ENCODE measurements around the gene PPP4R1.

Gene PPP4R1

DNA sequence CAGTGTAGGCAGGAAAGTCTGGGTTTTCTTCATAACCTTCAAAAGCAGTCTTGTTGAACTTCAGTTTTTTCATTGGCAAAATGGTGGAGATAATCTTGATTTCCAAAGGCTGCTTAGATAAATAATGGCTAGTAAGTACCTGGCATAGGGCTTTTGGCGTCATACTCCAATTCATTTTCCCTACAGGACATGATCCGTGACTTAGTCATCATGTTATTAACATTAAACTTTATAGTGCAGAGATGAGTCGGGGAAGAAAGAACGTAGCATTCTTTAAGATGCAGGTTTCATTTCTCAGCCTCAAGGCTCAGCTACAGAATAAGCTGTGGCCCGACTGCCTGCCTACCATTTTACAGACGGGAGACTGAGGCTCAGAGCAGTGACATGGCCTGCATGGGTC, 75.1 kb downstream of the PPP4R1 start:
- H3K9me3 ChIP-seq (replicated peaks in 1 of 11), result no peaks in the 10 kb centered on the region
- TF ChIP-seq Cebpa-rat (IDR thresholded peaks at IDR 0.05), result no peak
- no peak overlapping the region for H3K4me2 ChIP-seq
- H3K27ac ChIP-seq, result no peak overlapping the region
- no peaks in the 10 kb centered on the region for H3K27me3 ChIP-seq
- H3K4me3 ChIP-seq, result no peak overlapping the region
- H3K36me3 ChIP-seq, result peaks cover 43 to 59% (median 55%) of the 10 kb centered on the region in 11 experiments
- peaks cover 0 to 9% (median 0%) of the 10 kb centered on the region in 10 experiments; a peak in 4 of 20 replicates for H3K4me1 ChIP-seq
- no peak overlapping the region for H3K9ac ChIP-seq
- H4K20me1 ChIP-seq, result peaks cover 0 to 10% (median 0%) of the 10 kb centered on the region in 11 experiments; a peak in 5 of 22 replicates

- Histone ChIP-seq H3K27ac (no peak overlapping the region), H3K27me3 (no peaks in the 10 kb centered on the region), H3K9me3 (replicated peaks in 1 of 11) (no peaks in the 10 kb centered on the region), H3K9ac (no peak overlapping the region), H3K36me3 (peaks cover 59 to 75% (median 71%) of the 10 kb centered on the region in 11 experiments), H3K4me1 (no peaks in the 10 kb centered on the region), H3K4me3 (no peak overlapping the region), H4K20me1 (peaks cover 0 to 4% (median 0%) of the 10 kb centered on the region in 11 experiments; a peak in 2 of 22 replicates), H3K4me2 (no peak overlapping the region)
- TF ChIP-seq Cebpa-rat (IDR thresholded peaks at IDR 0.05), result no peak
Measured at GRCh38 chr18:9537677-9538076, 76.7 kb downstream of the PPP4R1 start.

GRCh38 chr18:9536354-9537152, 77.8 kb downstream of the PPP4R1 start:
- peaks cover 0 to 4% (median 0%) of the 10 kb centered on the region in 11 experiments; a peak in 2 of 22 replicates for H4K20me1 ChIP-seq
- H3K4me1 ChIP-seq, result no peaks in the 10 kb centered on the region
- H3K27ac ChIP-seq, result no peak overlapping the region
- no peak overlapping the region for H3K4me2 ChIP-seq
- no peak overlapping the region for H3K4me3 ChIP-seq
- no peaks in the 10 kb centered on the region for H3K27me3 ChIP-seq
- no peak overlapping the region for H3K9ac ChIP-seq
- H3K9me3 ChIP-seq (replicated peaks in 1 of 11), result no peaks in the 10 kb centered on the region
- no peak for TF ChIP-seq Cebpa-rat (IDR thresholded peaks at IDR 0.05)
- H3K36me3 ChIP-seq, result peaks cover 70 to 86% (median 82%) of the 10 kb centered on the region in 11 experiments

GRCh38 chr18:9535430-9535991, 78.8 kb downstream of the PPP4R1 start:
- Histone ChIP-seq H3K36me3 (peaks cover 80 to 95% (median 89%) of the 10 kb centered on the region in 11 experiments), H3K4me2 (no peak overlapping the region), H3K9ac (no peak overlapping the region), H3K4me1 (peaks cover 0 to 6% (median 3%) of the 10 kb centered on the region in 10 experiments; a peak in 10 of 20 replicates), H4K20me1 (peaks cover 0 to 4% (median 0%) of the 10 kb centered on the region in 11 experiments; a peak in 2 of 22 replicates), H3K27ac (no peak overlapping the region), H3K27me3 (no peaks in the 10 kb centered on the region), H3K9me3 (replicated peaks in 1 of 11) (no peaks in the 10 kb centered on the region), H3K4me3 (no peak overlapping the region)
- no peak for TF ChIP-seq Cebpa-rat (IDR thresholded peaks at IDR 0.05)

DNA sequence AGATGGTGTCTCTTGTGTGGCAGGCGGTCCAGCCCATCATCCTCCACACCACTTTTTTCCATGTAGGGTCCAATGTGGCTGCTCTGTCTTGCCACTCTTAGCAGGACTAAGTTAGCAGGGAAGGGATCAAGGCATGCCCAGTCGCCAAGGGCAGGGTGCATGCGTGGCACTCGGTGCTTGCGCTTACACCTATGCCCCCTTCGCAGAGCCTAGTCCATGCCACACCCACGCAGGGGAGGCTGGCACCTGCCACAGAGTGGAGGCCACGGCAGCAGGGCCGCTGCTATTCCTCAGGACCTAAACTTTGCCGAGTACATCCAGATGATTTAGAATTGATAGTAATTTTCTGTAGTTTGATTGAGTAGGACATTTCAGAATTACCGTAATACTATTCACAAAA, 79.5 kb downstream of the PPP4R1 start:
- Histone ChIP-seq H3K4me3 (no peak overlapping the region), H3K9ac (no peak overlapping the region), H3K4me1 (peaks cover 0 to 13% (median 6%) of the 10 kb centered on the region in 10 experiments; a peak in 10 of 20 replicates), H3K27ac (no peak overlapping the region), H3K27me3 (no peaks in the 10 kb centered on the region), H4K20me1 (peaks cover 0 to 4% (median 0%) of the 10 kb centered on the region in 11 experiments; a peak in 1 of 22 replicates), H3K36me3 (peaks cover 87 to 95% (median 91%) of the 10 kb centered on the region in 11 experiments), H3K9me3 (replicated peaks in 1 of 11) (peaks cover 0 to 4% (median 0%) of the 10 kb centered on the region in 11 experiments; a peak in 1 of 22 replicates), H3K4me2 (no peak overlapping the region)
- TF ChIP-seq Cebpa-rat (IDR thresholded peaks at IDR 0.05), result no peak

DNA sequence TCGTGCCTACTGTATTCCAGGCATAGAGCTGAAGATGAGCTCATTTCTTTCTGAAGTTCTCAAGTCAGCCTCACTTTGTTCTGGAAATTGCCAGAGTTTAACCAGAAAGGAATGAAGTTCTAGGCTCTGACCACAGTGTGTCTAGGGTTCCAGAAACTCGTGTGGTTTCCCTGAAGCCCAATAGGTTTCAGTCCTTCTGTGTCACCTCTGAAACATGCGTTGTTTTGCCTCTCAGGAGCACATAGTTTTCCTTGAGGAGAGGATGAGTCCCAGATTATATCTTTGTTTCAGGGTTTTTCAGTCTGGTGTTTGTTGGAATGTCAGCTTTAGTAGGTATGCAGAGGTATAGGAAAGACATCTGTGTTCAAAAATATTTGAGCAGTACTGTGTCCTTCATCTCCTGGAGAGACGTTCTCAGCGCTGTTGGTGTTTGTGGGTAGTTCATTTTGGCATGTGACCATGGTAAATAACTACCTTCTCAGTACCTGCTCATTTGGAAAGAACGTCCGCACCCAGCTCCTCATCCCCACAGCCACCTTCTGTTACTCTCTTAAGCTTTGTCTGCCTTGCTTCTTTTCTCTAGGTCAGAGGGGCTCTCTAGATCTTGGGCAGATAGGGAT, 82.5 kb downstream of the PPP4R1 start:
- Histone ChIP-seq H3K4me2 (no peak overlapping the region), H3K4me1 (peaks cover 0 to 14% (median 6%) of the 10 kb centered on the region in 10 experiments; a peak in 10 of 20 replicates), H3K27ac (no peak overlapping the region), H3K9me3 (replicated peaks in 1 of 11) (peaks cover 14 to 34% (median 17%) of the 10 kb centered on the region in 11 experiments), H3K9ac (no peak overlapping the region), H3K27me3 (no peaks in the 10 kb centered on the region), H4K20me1 (peaks cover 0 to 4% (median 0%) of the 10 kb centered on the region in 11 experiments; a peak in 1 of 22 replicates), H3K36me3 (peaks cover 92 to 100% (median 97%) of the 10 kb centered on the region in 11 experiments), H3K4me3 (no peak overlapping the region)
- no peak for TF ChIP-seq Cebpa-rat (IDR thresholded peaks at IDR 0.05)

DNA sequence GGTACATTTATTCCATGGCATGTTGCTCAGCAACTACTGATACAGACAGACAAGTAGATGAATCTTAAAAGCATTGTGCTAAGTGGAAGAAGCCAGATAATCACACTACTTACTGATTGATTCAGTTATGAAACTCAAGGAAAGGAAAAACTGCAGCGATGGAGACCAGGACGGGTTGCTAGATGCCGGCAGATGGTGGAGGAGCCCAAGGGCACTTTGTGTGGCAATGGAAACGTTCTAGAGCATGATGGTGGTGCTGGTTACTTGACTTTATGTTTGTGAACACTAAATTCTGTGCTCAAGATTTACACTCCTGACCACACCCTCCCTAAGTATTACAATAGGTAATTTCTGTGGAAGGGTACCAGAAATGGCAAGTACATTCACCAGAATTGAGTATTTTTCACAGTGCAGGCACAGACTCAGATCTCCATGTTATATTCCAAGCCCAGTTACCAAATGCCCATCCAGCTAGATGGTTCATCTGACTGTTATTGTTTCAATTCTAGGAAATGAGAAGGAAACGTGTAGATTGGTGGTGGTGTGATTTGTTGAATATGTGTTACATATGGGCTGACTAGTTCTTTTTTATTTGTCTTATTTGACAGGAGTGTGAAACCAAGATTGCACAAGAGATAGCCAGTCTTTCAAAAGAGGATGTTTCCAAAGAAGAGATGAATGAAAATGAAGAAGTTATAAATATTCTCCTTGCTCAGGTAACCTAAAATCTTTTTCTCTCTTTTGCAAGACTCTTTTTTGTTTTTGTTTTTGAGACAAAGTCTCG, 83.9 kb downstream of the PPP4R1 start:
- peaks cover 20 to 42% (median 27%) of the 10 kb centered on the region in 11 experiments for H3K9me3 ChIP-seq (replicated peaks in 1 of 11)
- 0 out of 22 replicates have a peak, but pooled peaks of 1 of the 11 experiments have one; percentile 43 for TF ChIP-seq Cebpa-rat (IDR thresholded peaks at IDR 0.05)
- H3K4me1 ChIP-seq, result peaks cover 0 to 14% (median 6%) of the 10 kb centered on the region in 10 experiments; a peak in 10 of 20 replicates
- H3K9ac ChIP-seq, result 0 out of 22 replicates have a peak overlapping the region, but pooled peaks of 1 of the 11 experiments have one; percentile 7
- H3K4me3 ChIP-seq, result no peak overlapping the region
- H4K20me1 ChIP-seq, result peaks cover 0 to 4% (median 0%) of the 10 kb centered on the region in 11 experiments; a peak in 1 of 22 replicates
- H3K36me3 ChIP-seq, result peaks cover 93 to 100% (median 98%) of the 10 kb centered on the region in 11 experiments
- peak overlapping the region in 5 of 11 experiments; percentile 39 to 71 (median 50); a peak in 10 of 22 replicates for H3K4me2 ChIP-seq
- H3K27ac ChIP-seq, result peak overlapping the region in 4 of 11 experiments; percentile 8 to 58 (median 40); a peak in 4 of 22 replicates
- H3K27me3 ChIP-seq, result no peaks in the 10 kb centered on the region

DNA sequence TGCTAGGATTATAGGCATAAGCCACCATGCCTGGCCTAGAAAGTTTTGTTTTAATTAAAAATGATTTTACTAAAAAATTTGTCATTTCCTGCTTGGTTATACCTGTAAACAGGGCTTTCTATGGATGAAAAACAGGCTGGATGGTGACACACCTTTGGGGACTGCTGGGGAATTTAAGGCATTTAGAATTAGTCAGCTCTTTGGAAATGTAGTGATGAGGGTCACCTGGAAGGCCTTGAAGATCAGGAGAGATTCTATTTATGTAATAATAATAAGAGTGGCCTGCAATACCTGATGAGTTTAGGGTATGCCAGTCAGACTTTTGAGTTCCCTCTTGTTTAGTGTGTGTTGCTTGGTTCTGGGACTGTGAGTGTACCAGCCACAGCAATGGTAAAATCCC, 87.9 kb downstream of the PPP4R1 start:
- H3K27me3 ChIP-seq, result no peaks in the 10 kb centered on the region
- no peak overlapping the region for H3K27ac ChIP-seq
- peaks cover 20 to 42% (median 27%) of the 10 kb centered on the region in 11 experiments for H3K9me3 ChIP-seq (replicated peaks in 1 of 11)
- no peak overlapping the region for H3K4me2 ChIP-seq
- H4K20me1 ChIP-seq, result no peaks in the 10 kb centered on the region
- TF ChIP-seq Cebpa-rat (IDR thresholded peaks at IDR 0.05), result no peak
- H3K36me3 ChIP-seq, result peaks cover 93 to 100% (median 98%) of the 10 kb centered on the region in 11 experiments
- no peak overlapping the region for H3K4me3 ChIP-seq
- peaks cover 0 to 14% (median 6%) of the 10 kb centered on the region in 10 experiments; a peak in 10 of 20 replicates for H3K4me1 ChIP-seq
- H3K9ac ChIP-seq, result no peak overlapping the region

All from BLaER1 treated with 17β-estradiol and CSF1 and Interleukin-3, amounts not matched to agents 10 nM and 100 nM (cell line).